Spleen (tissue), 7 donors: ENCODE data around the gene GJB5.

Experiments used
- CTCF ChIP-seq, 11 experiments: fragments of 200-600 bp in 7 of 11; fragments of 450-650 bp in 4 of 11; sonication (generic) in 4 of 11; IDR thresholded peaks in 8 of 11; conservative IDR thresholded peaks in 3 of 11; 1 replicate in 7 of 11; 2 replicates in 4 of 11; pipeline versions ENCODE4 v1.4.0 to v1.8.0; 2016 to 2021; ENCODE audit warnings: antibody characterized with exemption in 11 of 11, inconsistent platforms in 4 of 11, mild to moderate bottlenecking in 1 of 11
- POLR2A ChIP-seq, 3 donors: fragments of 450-650 bp; IDR thresholded peaks; one replicate each; pipeline ENCODE4 v1.5.1; 2017; ENCODE audit warnings: antibody characterized with exemption in 3 of 3, mild to moderate bottlenecking in 1 of 3
- POLR2AphosphoS5 ChIP-seq, 3 donors: sonication (generic); formaldehyde crosslinking; IDR thresholded peaks; one replicate each; pipeline ENCODE4 v1.5.1; 2017; ENCODE audit warnings: antibody characterized with exemption in 3 of 3
- donor health status: DM: no; HTN: no; CAD: no; lungs with moderate emphysema.
- donor health status: DM: no; HTN: no; CAD: no.
- donor health status: DM: no; HTN: no; CAD: no.

DNA sequence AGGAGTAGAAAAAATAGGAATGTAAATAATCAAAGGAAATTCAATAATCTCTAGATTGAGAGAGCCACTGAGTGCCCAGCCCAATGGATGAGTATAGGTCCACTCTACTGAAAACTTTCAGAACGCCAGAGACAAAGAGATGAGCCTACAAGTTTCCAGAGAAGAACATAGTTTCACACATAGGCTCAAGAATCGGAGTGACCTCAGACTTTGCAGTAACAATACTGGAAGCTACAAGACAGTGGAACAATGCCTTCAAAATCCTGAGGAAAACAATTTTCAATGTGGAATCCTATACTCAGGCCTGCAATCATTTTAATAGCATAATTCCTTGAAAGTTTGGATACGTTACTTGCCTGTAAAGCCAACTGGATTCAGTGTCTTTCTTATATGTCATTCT is 48.9 kb downstream of the GJB5 start:
- no peak for TF ChIP-seq CTCF (IDR thresholded peaks at IDR 0.05 in 8 of 11, conservative IDR thresholded peaks at IDR 0.05 in 3 of 11)
- TF ChIP-seq POLR2AphosphoS5 (IDR thresholded peaks at IDR 0.05), result no peak
- no peak for TF ChIP-seq POLR2A (IDR thresholded peaks at IDR 0.05)
